ENCODE measurements around the gene ITGB4.

Gene ITGB4

GRCh38 chr17:75721463-75722011, 278 bp downstream of the ITGB4 start:
- Histone ChIP-seq H3K9ac (ENCODE audit: low read length in 2 of 2) (peak overlapping the region in 1 of 2 donors; percentile 51), H3K9me3 (ENCODE audit: control insufficient read depth in 2 of 2, low read length in 2 of 2) (no peaks in the 10 kb centered on the region), H3K4me3 (ENCODE audit: low read length in 2 of 2) (peak overlapping the region in 1 of 2 donors; percentile 52), H3K36me3 (ENCODE audit: control insufficient read depth in 2 of 2, insufficient read depth in 2 of 2, low read length in 2 of 2) (no peaks in the 10 kb centered on the region), H3K27ac (ENCODE audit: low read length) (peak overlapping the region; percentile 6), H3K27me3 (ENCODE audit: control insufficient read depth in 1 of 2, insufficient read depth in 2 of 2, low read length in 2 of 2) (peaks cover 35 to 36% of the 10 kb centered on the region in 2 donors), H3K4me1 (ENCODE audit: control insufficient read depth, insufficient read depth, low read length) (peaks cover 13% of the 10 kb centered on the region)

- Histone ChIP-seq H3K27me3 (ENCODE audit: control insufficient read depth in 1 of 2, insufficient read depth in 2 of 2, low read length in 2 of 2) (peaks cover 35 to 36% of the 10 kb centered on the region in 2 donors), H3K4me1 (ENCODE audit: control insufficient read depth, insufficient read depth, low read length) (peaks cover 13% of the 10 kb centered on the region), H3K27ac (ENCODE audit: low read length) (peak overlapping the region; percentile 6), H3K4me3 (ENCODE audit: low read length in 2 of 2) (peak overlapping the region in 1 of 2 donors; percentile 52), H3K9ac (ENCODE audit: low read length in 2 of 2) (peak overlapping the region; percentile 15 to 51), H3K9me3 (ENCODE audit: control insufficient read depth in 2 of 2, low read length in 2 of 2) (no peaks in the 10 kb centered on the region), H3K36me3 (ENCODE audit: control insufficient read depth in 2 of 2, insufficient read depth in 2 of 2, low read length in 2 of 2) (no peaks in the 10 kb centered on the region)
These were observed 817 bp downstream of the ITGB4 start for GRCh38 chr17:75722076-75722475.

DNA sequence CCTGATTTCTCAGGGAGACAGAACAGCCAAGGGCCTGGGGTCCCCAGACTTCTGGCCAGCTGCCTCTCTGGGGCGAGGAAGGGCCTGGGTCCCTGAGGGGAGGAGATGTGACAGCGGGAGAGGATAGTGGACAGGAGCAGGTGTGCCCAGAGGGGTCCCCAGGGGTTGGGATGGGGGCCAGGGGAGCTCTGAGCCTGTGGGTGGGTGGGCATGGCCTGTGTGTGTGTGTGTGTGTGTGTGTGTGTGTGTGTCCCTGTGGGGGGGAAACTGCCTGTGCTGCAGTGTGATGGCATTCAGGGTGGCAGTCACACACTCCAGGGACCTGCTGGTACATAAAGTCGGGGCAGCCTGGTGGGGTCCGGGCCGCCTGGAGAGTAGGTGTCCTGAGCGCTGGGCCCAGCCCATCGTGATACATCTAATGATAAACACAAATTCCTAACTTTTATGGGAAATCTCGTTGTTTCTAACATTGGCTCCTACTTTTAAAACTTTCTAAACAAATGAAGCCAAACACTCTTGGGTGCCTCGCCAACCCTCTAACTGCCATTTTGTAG, 1.4 kb downstream of the ITGB4 start:
- H3K27me3 ChIP-seq (ENCODE audit: control insufficient read depth in 1 of 2, insufficient read depth in 2 of 2, low read length in 2 of 2), result peaks cover 35 to 36% of the 10 kb centered on the region in 2 donors
- H3K27ac ChIP-seq (ENCODE audit: low read length), result peak overlapping the region; percentile 6
- H3K4me3 ChIP-seq (ENCODE audit: low read length in 2 of 2), result peak overlapping the region in 1 of 2 donors; percentile 52
- H3K4me1 ChIP-seq (ENCODE audit: control insufficient read depth, insufficient read depth, low read length), result peaks cover 13% of the 10 kb centered on the region
- no peaks in the 10 kb centered on the region for H3K9me3 ChIP-seq (ENCODE audit: control insufficient read depth in 2 of 2, low read length in 2 of 2)
- H3K36me3 ChIP-seq (ENCODE audit: control insufficient read depth in 2 of 2, insufficient read depth in 2 of 2, low read length in 2 of 2), result no peaks in the 10 kb centered on the region
- H3K9ac ChIP-seq (ENCODE audit: low read length in 2 of 2), result peak overlapping the region in 1 of 2 donors; percentile 15

- Histone ChIP-seq H3K27ac (ENCODE audit: low read length) (no peak overlapping the region), H3K4me3 (ENCODE audit: low read length in 2 of 2) (peak overlapping the region in 1 of 2 donors; percentile 22), H3K36me3 (ENCODE audit: control insufficient read depth in 2 of 2, insufficient read depth in 2 of 2, low read length in 2 of 2) (no peaks in the 10 kb centered on the region), H3K27me3 (ENCODE audit: control insufficient read depth in 1 of 2, insufficient read depth in 2 of 2, low read length in 2 of 2) (peaks cover 35 to 36% of the 10 kb centered on the region in 2 donors), H3K4me1 (ENCODE audit: control insufficient read depth, insufficient read depth, low read length) (peaks cover 13% of the 10 kb centered on the region), H3K9me3 (ENCODE audit: control insufficient read depth in 2 of 2, low read length in 2 of 2) (no peaks in the 10 kb centered on the region), H3K9ac (ENCODE audit: low read length in 2 of 2) (no peak overlapping the region)
These were observed 2.1 kb downstream of the ITGB4 start for GRCh38 chr17:75723171-75723930.

GRCh38 chr17:75724016-75725003, 3.1 kb downstream of the ITGB4 start:
- H3K27ac ChIP-seq (ENCODE audit: low read length), result no peak overlapping the region
- H3K27me3 ChIP-seq (ENCODE audit: control insufficient read depth in 1 of 2, insufficient read depth in 2 of 2, low read length in 2 of 2), result peaks cover 34 to 35% of the 10 kb centered on the region in 2 donors
- no peak overlapping the region for H3K4me3 ChIP-seq (ENCODE audit: low read length in 2 of 2)
- H3K4me1 ChIP-seq (ENCODE audit: control insufficient read depth, insufficient read depth, low read length), result peaks cover 13% of the 10 kb centered on the region
- H3K9ac ChIP-seq (ENCODE audit: low read length in 2 of 2), result no peak overlapping the region
- H3K9me3 ChIP-seq (ENCODE audit: control insufficient read depth in 2 of 2, low read length in 2 of 2), result no peaks in the 10 kb centered on the region
- H3K36me3 ChIP-seq (ENCODE audit: control insufficient read depth in 2 of 2, insufficient read depth in 2 of 2, low read length in 2 of 2), result peaks cover 0 to under 1% of the 10 kb centered on the region in 2 donors

DNA sequence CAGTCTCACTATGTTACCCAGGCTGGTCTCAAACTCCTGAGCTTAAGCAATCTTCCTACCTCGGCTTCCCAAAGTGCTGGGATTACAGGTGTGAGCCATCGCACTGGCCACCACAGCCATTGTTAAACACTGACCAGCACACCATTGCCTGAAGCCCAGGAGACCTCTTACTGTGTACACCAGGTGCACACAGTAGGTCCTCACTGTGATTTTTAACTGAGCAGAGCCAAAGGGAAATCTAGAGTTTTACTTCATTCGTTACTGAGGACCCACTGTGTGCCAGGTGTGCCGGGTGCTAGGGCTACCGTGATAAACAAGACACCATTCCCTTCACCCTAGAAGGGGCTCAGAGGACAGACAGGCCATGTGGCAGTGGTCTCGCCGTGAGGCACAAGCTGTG, 4.2 kb downstream of the ITGB4 start:
- Histone ChIP-seq H3K9me3 (ENCODE audit: control insufficient read depth in 2 of 2, low read length in 2 of 2) (no peaks in the 10 kb centered on the region), H3K27me3 (ENCODE audit: control insufficient read depth in 1 of 2, insufficient read depth in 2 of 2, low read length in 2 of 2) (peaks cover 26 to 35% of the 10 kb centered on the region in 2 donors), H3K4me3 (ENCODE audit: low read length in 2 of 2) (no peak overlapping the region), H3K36me3 (ENCODE audit: control insufficient read depth in 2 of 2, insufficient read depth in 2 of 2, low read length in 2 of 2) (peaks cover 0 to 2% of the 10 kb centered on the region in 2 donors), H3K9ac (ENCODE audit: low read length in 2 of 2) (no peak overlapping the region), H3K4me1 (ENCODE audit: control insufficient read depth, insufficient read depth, low read length) (peaks cover 10% of the 10 kb centered on the region), H3K27ac (ENCODE audit: low read length) (no peak overlapping the region)

GRCh38 chr17:75727391-75727790, 6.1 kb downstream of the ITGB4 start:
- Histone ChIP-seq H3K36me3 (ENCODE audit: control insufficient read depth in 2 of 2, insufficient read depth in 2 of 2, low read length in 2 of 2) (peaks cover 0 to 2% of the 10 kb centered on the region in 2 donors), H3K4me3 (ENCODE audit: low read length in 2 of 2) (no peak overlapping the region), H3K27me3 (ENCODE audit: control insufficient read depth in 1 of 2, insufficient read depth in 2 of 2, low read length in 2 of 2) (peaks cover 13 to 16% of the 10 kb centered on the region in 2 donors), H3K27ac (ENCODE audit: low read length) (no peak overlapping the region), H3K9ac (ENCODE audit: low read length in 2 of 2) (no peak overlapping the region), H3K4me1 (ENCODE audit: control insufficient read depth, insufficient read depth, low read length) (peaks cover 6% of the 10 kb centered on the region), H3K9me3 (ENCODE audit: control insufficient read depth in 2 of 2, low read length in 2 of 2) (no peaks in the 10 kb centered on the region)

DNA sequence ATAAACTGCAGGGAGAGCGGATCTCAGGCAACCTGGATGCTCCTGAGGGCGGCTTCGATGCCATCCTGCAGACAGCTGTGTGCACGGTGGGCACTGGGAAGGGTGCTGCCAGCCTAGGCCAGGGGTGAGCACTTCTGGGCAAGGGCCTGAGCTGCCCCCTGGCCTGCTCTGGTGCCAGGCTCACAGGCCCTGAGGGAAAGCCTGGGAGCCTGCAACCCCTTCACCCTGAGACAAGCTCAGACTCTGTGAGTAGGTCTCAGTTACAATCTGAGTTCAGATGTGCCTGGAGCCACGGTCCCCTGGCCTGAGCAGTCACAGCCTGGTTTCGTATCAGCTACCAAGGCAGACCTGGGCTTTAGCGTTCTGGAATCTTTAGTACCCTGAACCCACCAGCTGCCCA, 8.1 kb downstream of the ITGB4 start:
- Histone ChIP-seq H3K27ac (ENCODE audit: low read length) (no peak overlapping the region), H3K9me3 (ENCODE audit: control insufficient read depth in 2 of 2, low read length in 2 of 2) (no peaks in the 10 kb centered on the region), H3K36me3 (ENCODE audit: control insufficient read depth in 2 of 2, insufficient read depth in 2 of 2, low read length in 2 of 2) (peaks cover 0 to 2% of the 10 kb centered on the region in 2 donors), H3K27me3 (ENCODE audit: control insufficient read depth in 1 of 2, insufficient read depth in 2 of 2, low read length in 2 of 2) (peaks cover 2 to 5% of the 10 kb centered on the region in 2 donors), H3K9ac (ENCODE audit: low read length in 2 of 2) (no peak overlapping the region), H3K4me1 (ENCODE audit: control insufficient read depth, insufficient read depth, low read length) (peaks cover under 1% of the 10 kb centered on the region), H3K4me3 (ENCODE audit: low read length in 2 of 2) (no peak overlapping the region)

DNA sequence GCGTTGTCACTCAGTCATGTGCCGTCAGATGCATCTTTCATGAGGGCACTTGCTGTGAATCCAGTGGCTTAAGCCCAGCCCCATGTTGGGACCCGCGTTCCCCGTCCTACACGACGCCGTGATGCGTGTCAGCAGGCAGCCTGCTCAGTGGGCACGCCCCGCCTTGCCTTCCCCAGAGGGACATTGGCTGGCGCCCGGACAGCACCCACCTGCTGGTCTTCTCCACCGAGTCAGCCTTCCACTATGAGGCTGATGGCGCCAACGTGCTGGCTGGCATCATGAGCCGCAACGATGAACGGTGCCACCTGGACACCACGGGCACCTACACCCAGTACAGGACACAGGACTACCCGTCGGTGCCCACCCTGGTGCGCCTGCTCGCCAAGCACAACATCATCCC, 8.8 kb downstream of the ITGB4 start:
- Histone ChIP-seq H3K27ac (ENCODE audit: low read length) (no peak overlapping the region), H3K4me3 (ENCODE audit: low read length in 2 of 2) (no peak overlapping the region), H3K9me3 (ENCODE audit: control insufficient read depth in 2 of 2, low read length in 2 of 2) (no peaks in the 10 kb centered on the region), H3K27me3 (ENCODE audit: control insufficient read depth in 1 of 2, insufficient read depth in 2 of 2, low read length in 2 of 2) (peaks cover 0 to 5% of the 10 kb centered on the region in 2 donors), H3K9ac (ENCODE audit: low read length in 2 of 2) (no peak overlapping the region), H3K4me1 (ENCODE audit: control insufficient read depth, insufficient read depth, low read length) (no peaks in the 10 kb centered on the region), H3K36me3 (ENCODE audit: control insufficient read depth in 2 of 2, insufficient read depth in 2 of 2, low read length in 2 of 2) (peaks cover 0 to 2% of the 10 kb centered on the region in 2 donors)

GRCh38 chr17:75731086-75731715, 9.9 kb downstream of the ITGB4 start:
- no peak overlapping the region for H3K9ac ChIP-seq (ENCODE audit: low read length in 2 of 2)
- peaks cover 0 to 2% of the 10 kb centered on the region in 2 donors for H3K36me3 ChIP-seq (ENCODE audit: control insufficient read depth in 2 of 2, insufficient read depth in 2 of 2, low read length in 2 of 2)
- H3K4me1 ChIP-seq (ENCODE audit: control insufficient read depth, insufficient read depth, low read length), result no peaks in the 10 kb centered on the region
- H3K4me3 ChIP-seq (ENCODE audit: low read length in 2 of 2), result no peak overlapping the region
- no peak overlapping the region for H3K27ac ChIP-seq (ENCODE audit: low read length)
- no peaks in the 10 kb centered on the region for H3K27me3 ChIP-seq (ENCODE audit: control insufficient read depth in 1 of 2, insufficient read depth in 2 of 2, low read length in 2 of 2)
- H3K9me3 ChIP-seq (ENCODE audit: control insufficient read depth in 2 of 2, low read length in 2 of 2), result no peaks in the 10 kb centered on the region
